Activated CD8-positive, alpha-beta memory T cell treated with anti-CD3 and anti-CD28 coated beads, Interleukin-2, amount 50 U/mL, for 48 hours (primary cell): Measurements from ENCODE around the gene TMEM170B.

Experiments used
- DNase-seq: peaks from one replicate; pipeline ENCODE4 v3.0.0-alpha.2; 2020

Gene TMEM170B, protein sequence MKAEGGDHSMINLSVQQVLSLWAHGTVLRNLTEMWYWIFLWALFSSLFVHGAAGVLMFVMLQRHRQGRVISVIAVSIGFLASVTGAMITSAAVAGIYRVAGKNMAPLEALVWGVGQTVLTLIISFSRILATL

DNA sequence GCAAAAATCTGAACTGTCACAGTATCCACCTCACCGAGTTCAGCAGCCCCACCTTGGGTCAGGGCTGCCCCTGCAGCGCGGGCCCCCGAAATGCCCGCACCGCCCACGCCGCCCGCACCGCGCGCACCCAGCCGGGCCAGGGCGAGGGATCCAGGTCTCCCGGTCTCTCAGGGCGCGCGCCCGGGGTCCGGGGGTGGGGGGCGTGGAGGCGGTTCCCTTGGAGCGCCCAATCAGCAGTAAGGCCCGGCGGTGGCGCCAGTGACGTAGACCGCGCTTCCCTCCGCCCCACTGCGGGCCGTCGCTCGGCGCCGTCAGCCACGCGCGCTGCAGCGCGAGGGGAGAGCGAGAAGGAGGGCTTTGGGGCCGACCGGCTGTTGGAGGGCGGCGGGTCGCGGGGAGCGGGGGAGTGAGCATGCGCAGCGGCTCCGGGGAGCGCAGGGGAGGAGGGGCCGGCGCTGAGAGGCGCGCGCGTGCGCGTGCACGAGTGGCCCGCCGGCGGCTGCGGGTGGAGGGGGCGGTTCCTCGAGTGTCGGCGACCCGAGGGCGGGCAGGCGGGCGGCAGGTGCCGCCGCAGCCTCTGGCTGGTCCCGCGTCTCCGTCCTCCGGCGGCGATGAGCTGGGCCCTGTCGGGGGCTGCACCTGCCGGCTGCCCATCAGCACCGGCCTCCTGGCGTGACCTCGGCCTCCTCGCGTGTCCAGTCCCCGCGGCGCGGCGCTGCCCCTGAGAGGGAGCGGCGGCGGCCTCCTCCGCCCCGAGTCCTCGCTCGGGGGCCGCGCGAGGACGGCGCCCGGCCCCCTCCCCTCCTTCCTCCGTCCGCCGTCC, at the start of gene TMEM170B:
TSS of gene TMEM170B (plus strand) at position 521 of the 823 bp plus-strand sequence. CDS start 529 bp downstream, outside the sequence.
- peak; percentile 97 for DNase-seq

DNA sequence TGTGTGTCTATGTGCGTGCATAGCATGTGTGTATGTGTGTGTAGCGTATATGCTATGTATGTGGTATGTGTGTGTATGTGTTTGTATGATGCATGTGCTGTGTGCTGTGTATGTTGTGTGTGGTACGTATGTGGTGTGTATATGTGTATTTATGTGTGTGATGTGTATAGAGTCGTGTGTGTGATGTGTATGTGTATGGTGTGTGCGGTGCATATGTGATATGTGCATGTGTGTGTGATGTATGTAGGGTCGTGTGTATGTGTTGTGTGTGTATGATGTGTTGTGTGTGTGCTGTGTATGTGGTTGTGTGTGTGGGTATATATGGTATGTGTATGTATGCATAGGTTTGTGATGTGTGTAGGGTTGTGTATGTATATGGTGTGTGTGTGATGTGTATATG, 46.6 kb upstream of the TMEM170B start:
- DNase-seq, result no peak

DNA sequence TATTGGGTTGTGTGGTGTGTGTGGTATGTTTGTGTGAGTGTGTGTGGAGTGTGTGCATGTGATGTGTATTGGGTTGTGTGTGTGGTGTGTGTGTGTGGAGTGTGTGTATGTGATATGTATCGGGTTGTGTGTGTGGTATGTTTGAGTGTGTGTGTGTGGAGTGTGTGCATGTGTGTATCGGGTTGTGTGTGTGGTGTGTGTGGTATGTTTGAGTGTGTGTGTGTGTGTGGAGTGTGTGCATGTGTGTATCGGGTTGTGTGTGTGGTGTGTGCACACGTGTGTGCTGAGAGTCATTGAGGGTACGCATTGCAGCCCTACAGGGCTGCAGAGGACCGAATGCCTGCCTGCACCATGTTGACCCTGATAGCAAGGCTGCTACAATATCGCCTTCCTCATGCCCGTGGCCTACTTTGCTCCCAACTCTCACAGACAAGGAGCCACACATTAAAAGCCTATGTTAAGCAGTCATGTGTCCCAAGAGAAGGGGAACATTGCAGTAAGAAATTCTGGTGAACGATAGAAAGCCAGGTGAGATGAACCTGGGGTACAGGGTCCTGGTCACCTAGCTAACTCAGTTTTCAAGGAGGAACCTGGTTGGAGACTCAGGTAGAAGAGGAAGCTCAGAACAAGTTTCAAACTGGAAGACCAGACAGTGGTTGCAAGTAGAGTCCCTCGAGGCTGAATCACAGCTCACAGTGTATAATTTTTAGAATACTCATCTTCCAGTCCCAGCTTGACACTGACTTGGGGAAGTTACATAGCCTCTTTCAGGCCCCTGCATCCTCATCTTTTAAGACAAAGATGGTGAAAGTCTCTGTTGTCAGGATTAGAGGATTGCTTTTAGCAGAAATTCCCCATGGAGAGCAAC, 45.7 kb upstream of the TMEM170B start:
- DNase-seq, result no peak

DNA sequence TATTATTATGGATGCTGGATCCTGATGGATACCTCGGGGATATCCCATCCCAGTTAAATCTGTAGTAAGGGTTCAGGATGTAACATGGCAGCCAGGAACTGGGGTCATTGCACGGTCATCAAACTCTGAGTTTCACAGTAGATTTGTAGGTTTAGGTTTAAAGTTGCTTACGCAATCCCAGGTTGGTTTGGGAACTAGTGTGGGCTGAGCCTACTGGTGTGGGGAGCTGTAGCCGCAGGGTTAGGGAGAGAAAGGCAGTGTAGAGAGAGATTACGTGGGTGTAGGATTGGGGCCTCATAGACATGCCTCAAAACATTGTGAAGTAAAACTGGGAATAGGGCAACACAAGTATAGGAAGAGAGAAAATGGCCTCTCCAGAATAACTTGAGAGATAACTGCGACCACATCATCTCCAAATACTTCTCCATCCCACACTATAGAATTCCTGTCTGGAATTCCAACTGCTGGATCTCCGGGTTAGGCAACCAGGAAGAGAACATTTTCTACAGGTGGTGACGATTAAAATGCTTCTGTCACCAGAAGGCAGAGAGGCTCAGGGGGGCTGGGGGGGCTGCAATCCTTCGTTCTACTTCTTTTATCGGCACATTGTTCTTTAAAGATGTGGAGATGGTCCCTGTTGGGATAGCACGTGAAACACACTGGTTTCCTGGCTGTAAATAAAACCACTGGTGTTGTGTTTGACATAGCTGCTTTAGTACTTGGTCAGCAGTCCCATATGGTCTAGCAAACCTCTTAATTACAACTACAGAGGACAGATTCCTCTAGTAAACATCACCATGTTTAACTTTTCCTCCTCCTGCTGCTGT, 44.9 kb upstream of the TMEM170B start:
- DNase-seq, result no peak

DNA sequence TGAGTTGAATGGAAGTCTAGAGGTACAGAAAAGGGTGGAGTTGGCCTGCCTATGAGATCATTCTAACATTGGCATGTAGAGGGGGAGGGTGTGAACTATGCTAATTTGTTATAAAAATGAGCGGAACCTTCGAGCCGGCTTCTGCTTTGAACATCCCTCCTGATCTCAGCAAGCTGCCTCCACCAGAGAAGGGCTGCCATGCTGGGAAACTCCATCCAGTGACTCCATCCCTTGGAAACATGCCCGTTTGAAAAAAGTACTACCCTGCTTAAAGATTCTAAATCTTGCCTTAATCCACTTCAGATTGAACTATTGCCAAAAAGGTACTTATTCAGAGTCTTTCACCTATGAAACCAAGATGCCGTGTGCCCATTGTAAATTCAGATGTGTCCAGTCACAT, 43.6 kb upstream of the TMEM170B start:
- no peak for DNase-seq

DNA sequence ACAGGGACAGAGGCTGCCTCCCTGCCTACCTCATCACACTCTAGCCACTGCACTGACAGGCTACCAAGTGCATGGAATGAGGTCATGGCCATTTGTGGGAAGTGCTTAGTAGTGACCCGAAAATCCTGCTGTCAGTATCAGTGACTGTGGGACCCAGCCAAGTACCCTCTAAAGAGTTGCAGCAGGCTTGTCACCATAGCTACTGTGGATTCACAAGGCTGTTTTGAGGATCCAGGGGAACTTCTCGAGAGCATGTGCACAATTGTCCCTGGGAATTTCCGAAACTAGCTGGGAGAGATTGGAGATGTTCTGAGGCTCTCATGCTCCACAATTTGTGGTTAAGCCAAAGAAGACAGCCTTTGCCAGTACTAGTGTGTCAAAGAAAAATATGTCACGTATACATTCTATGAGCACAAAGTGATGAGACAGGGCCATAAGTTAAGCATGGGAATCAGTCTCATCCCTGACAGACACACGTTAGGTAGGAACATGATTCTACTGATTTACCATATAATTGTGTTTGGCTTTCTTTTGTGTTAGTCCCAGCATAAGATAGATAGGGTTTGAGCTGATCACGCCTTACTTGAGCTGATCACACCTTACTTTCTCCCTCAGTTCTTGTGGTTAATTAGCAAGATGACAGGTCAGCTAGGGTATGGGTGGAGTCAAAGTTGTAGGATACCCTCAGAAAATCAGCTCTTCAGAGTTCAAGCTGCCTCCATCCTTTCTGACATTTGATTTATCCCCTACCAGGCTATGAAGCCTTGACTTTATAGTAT, 42.6 kb upstream of the TMEM170B start:
- DNase-seq, result no peak

DNA sequence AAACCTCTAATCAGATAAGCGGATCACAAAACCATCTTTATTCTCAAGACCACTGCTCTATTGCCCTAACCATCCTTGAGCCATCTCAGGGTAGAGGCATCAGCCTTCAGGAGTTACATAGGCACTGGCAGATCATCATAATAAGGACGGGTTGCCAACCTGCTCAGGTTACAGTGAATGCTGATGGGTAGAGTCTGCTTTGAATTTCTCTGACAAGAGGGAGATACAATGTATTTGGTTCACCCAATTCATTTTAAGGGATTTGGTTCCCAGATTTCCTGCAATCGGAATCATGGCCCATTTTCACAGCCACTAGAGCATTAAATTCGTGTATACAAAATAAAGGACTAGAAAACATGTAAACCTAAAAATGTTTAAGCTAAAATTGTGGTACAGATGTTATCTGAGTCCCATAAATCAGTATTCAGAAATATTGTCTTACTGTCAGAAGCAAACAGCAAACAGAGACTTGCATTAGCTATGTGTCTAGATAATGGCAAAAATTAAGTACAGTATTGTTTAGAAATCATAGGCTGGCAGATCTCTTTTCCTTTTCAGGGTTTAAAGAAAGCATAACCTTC, 41.9 kb upstream of the TMEM170B start:
- DNase-seq, result no peak

DNA sequence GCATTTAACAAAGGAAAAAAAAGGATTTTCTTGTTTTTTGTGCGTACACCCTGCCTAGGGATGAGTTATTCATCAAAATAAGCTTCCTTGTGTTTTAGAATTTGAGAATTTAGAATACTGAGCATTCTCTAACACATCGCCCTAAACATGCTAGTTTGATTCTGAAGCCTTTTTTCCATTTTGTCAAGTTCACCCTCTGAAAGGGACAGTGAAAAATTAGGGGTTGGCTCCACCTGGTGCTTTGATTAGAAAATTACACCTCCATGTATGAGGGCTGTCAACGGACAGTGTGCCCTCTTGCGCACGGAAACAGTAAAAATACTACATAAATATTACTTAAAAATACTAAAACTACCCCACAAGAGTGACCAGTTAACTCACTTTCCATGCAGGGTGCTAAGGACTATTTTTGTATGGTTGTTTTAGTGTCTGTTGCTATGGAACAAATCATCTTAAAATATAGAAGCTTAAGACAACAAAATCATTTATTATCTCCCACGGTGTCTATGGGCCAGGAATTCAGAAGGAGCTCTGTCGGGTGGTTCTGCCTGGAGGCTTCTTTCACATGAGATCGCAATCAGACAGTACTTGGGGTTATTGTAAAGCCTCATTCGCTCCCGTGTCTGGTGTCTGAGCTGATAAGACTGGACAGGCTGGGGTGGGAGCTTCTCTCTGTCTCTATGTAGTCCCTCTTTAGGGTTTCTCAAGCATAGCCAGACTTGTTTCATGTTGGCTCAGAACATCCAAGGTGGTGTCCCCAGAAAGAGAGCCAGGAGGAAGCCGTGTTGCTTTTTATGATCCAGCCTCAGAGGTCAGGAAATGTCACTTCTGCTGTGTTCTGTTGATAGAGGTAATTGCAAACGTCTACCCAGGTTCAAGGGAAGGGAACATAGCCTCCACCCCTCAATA, 41.1 kb upstream of the TMEM170B start:
- no peak for DNase-seq

DNA sequence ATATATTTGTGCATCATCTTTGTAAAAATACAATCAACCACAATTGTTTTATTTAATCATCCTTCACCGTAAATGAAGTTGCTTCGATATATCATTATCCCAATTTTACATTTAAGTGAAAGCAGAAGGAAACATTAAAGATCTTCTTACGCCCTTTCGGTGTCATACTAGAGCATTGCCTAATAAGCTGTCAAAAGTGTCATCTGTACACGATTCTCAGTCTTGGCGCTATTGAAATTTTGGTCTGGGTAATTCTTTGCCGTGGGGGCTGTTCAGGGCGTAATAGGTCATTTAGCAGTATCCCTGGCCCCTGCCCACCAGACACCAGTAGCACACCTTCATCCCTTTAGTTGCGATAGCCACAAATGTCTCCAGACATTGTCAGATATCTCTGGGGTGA, 40.4 kb upstream of the TMEM170B start:
- no peak for DNase-seq

DNA sequence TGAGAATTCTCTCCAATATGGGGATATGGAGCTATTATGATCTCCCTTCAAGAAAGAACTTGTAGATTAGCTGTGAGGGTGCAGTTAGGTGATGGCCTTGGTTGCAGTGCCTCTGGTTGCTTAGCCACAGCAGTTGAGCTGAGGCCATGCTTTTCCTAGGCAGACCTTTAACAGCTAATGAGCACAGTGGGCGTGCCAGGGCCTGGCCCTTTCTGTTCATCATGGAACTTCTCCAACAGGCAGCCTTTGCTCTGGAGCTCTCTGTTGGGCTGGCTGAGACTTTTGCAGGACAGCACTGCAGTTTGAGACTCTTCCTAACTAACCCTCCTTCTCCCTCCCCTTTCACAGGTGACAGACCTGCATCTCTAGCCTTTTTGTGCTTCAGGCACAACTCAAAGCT, 39.7 kb upstream of the TMEM170B start:
- DNase-seq, result no peak

DNA sequence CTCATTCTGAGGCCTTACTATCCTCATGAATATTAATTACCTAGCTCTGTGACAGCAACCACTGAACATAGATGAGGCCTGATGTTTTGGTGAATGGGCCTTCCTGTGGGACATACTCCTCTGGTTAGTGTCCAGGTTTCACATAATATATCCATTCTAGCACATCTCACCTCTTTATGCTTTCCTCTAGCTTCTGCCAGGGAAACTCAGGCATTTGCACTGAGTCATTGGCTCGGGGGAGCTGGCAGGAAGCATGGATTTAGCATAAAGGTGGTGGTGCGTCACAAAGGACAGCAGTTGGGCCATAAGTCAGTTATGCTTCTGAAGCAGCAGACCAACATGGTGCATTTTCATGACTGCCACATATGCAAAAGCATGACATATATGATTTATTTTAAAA, 37.5 kb upstream of the TMEM170B start:
- DNase-seq, result no peak

DNA sequence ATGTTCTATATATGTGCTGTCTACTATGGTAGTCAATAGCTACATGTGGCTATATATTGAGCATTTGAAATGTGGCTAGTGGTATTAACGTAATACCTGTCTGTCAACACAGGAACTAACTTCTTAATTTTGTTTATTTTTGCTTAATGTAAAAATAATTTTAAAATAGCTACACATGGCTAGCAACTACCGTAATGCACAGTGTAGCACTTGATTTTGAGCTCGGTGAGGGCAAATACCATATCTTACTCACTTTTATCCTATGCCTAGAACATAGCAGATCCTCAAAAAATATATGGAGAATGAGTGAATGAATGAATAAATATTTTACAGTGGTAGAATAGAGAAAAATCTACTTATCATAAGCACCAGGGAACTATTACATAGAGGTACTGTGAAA, 28.1 kb upstream of the TMEM170B start:
- DNase-seq, result no peak

DNA sequence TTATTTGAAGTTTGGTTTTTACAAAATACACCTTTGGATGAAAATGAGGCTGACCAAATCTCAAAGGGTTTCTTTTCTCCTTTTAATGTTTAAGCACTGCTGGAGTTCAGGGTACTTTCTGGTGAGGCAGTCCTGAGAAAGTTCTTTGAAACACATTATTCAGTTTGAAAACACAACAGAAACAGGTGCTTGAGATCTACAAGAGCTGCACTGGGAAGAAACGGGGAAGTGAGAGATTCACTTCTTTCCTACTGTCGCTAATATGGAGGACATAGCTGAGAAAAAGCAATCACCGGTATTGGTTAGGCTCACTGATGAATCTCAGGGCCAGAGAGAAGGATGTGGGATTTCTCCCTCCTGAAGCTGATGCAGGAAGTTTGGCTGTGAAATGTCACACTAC, 22.9 kb upstream of the TMEM170B start:
- no peak for DNase-seq

DNA sequence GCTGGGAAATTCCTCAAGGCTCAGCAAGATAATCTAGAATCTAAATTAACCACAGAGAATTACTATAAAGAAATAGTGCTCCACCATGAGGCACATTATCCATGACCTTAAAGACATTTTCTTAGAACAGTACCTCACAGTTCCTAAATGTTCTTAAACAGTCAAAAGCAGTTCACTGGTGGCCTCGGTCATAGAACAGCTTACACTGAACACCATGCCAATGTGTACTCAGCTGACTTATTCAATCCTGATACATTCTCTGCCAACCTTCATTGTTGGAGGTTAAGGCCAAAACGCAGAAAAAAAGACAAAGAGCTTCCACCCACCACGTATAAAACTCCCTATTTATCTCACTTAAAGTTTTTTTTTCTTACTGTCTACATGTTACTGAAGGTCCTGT, 21.8 kb upstream of the TMEM170B start:
- no peak for DNase-seq

DNA sequence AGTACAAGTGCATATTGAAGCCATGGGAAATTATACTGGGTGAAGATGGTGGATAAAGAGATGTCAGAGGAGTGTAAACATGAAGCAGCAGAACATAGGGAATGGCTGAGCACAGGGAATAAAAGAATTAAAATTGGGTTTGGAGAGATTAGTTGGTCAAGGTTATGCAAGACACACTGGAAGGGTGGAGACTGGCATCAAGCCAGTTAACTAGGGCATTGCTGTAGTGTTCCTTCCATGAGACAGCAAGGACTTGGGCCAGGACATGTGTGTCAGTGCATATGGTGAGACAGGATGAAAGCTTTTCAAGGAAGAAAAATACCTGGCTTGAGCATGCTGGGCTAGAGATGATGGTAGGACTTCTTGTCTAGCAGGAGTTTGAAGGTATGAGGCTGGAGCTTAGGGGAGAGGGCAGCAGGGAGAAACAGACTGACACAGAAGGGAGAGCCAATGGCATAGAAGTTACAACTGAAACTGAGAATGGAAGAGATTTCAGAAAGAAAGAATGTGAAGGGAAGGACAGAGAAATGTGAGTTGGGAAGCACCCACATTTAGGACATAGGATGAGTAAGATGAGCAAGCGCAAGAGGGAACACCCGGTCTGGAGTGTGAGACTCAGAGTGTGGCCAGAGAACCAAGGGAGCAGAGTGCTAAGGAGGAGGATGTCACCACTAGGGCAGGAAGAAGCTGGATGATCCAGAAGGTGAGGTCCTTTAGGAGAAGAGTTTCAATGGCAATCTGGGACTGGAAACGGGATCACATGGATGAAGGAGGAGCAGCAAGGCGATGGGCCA, 14.5 kb upstream of the TMEM170B start:
- DNase-seq, result no peak

DNA sequence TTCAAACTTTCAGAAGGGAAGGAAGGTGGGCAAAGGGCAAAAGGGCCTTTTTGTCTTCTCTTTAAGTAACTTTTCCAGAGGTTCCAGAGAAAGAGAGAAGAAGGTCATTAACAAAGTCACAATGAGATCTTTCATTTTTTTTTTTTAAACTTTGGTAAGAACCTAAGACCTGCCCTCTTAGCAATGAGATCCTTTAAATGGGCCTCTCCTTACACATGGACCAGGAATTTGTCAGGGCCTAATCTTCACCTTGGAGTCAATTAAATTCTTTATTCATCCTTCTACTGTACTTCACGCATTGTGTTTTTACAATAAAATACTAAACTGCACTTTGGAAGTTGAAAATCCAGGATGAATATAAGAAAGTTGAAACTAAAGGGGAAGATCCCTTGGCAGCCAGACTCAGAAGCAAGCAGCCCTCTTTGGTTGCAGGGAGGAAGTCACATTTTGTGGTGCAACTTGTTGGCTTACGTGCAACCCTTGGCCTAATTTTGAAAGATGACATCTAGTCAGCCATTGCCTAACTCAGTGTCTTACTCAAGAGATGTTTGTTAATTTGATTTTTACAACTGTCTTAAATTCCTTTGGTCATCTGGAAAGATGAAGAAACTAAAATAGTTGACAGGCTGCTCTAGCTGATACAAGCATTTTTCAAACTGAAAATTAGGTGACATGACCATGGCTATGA, 11.9 kb upstream of the TMEM170B start:
- DNase-seq, result no peak

DNA sequence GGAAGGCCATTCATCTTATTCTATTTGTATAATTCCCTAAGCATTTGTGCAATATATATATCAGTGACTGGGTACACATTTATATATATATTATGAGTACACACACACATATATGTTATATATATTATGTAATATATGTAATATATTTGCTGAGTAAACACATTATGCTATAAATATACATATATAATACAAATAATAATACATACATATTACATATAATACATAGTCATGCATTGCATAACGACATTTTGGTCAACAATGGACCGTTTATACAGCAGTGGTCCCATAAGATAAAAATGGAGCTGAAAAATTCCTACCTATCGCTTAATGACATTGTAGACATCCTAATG, 11.4 kb upstream of the TMEM170B start:
- DNase-seq, result no peak

DNA sequence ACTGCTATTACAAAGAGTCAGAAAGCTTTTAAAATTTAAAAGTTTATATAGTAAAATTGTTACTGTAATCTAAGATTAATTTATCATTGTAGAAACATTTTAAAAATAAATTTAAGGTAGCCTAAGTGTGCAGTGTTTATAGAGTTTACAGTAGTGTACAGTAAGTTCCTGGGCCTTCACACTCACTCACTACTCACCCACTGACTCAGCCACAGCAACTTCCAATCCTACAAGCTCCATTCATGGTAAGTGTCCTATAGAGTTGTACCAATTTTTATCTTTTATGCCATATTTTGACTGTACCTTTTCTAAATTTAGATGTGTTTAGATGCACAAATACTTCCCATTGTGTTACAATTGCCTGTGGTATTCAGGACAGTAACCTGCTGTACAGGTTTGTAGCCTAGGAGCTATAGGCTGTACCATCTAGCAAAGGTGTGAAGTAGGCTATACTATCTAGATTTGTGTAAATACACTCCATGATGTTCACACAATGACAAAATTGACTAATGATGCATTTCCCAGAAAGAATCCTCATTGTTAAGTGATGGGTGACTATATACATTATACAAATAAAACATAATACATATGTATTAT, 10.2 kb upstream of the TMEM170B start:
- DNase-seq, result no peak

DNA sequence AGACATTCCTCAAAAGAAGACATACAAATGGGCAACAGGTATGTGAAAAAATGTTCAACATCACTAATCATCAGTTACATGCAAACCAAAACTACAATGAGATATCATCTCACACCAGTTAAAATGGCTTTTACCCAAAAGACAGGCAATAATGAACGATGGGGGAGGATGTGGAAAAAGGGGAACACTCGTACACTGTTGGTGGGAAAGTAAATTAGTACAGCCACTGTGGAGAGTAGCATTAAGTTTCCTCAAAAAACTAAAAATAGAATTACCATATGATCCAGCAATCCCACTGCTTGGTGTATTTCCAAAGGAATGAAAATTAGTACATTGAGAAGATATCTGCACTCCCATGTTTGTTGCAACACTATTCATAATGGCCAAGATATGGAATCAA, 8.6 kb upstream of the TMEM170B start:
- DNase-seq, result no peak
